ENCODE measurements around the gene TNMD.

- TF ChIP-seq CTCF (IDR thresholded peaks at IDR 0.05 in 4 of 5, conservative IDR thresholded peaks at IDR 0.05 in 1 of 5) (no peak), POLR2A (IDR thresholded peaks at IDR 0.05) (no peak)
These were observed 11.9 kb downstream of the TNMD start for GRCh38 chrX:100596601-100597000.
